KBM-7 (cell line): ENCODE data around the gene LAMA4.

Source experiments
- DNase-seq: peaks from one replicate; pipeline ENCODE4 v3.0.0-alpha.2; 2015
- in situ Hi-C: fragments of 300-500 bp; cut with MboI; formaldehyde crosslinking; loops from 2 replicates; pipeline ENCODE4 v1.14.3; 2020; ENCODE audit warnings: low sequenced_read_pairs, low pct_unique_long_range_greater_than_20kb, mixed read lengths

Gene LAMA4

GRCh38 chr6:112279031-112279935 is 24.9 kb upstream of the LAMA4 start:
- no peak for DNase-seq
- in situ Hi-C loops = no loop called here

- no peak for DNase-seq
- in situ Hi-C loops = no loop called here
Measured at GRCh38 chr6:112275365-112275764, 21.0 kb upstream of the LAMA4 start.

GRCh38 chr6:112274774-112275173 is 20.4 kb upstream of the LAMA4 start:
- in situ Hi-C loops = no loop called here
- DNase-seq = no peak

- DNase-seq = no peak
- in situ Hi-C loops = no loop called here
Measured at GRCh38 chr6:112272799-112273198, 18.4 kb upstream of the LAMA4 start.

- in situ Hi-C loops = no loop called here
- no peak for DNase-seq
Measured at GRCh38 chr6:112270756-112271155, 16.4 kb upstream of the LAMA4 start.

- DNase-seq = no peak
- in situ Hi-C loops = no loop called here
Measured at GRCh38 chr6:112269979-112270566, 15.7 kb upstream of the LAMA4 start.

- DNase-seq = no peak
- in situ Hi-C loops = no loop called here
Measured at GRCh38 chr6:112269114-112269513, 14.7 kb upstream of the LAMA4 start.

- DNase-seq = no peak
- in situ Hi-C loops = no loop called here
Measured at GRCh38 chr6:112268654-112269053, 14.3 kb upstream of the LAMA4 start.

- in situ Hi-C loops = no loop called here
- no peak for DNase-seq
Measured at GRCh38 chr6:112268019-112268418, 13.7 kb upstream of the LAMA4 start.

GRCh38 chr6:112266331-112266730 is 12.0 kb upstream of the LAMA4 start:
- peak; percentile 49 for DNase-seq
- in situ Hi-C loops = no loop called here

GRCh38 chr6:112259337-112259675 is 4.9 kb upstream of the LAMA4 start:
- no peak for DNase-seq
- in situ Hi-C loops = no loop called here

GRCh38 chr6:112258642-112259336 is 4.4 kb upstream of the LAMA4 start:
- in situ Hi-C loops = no loop called here
- DNase-seq = no peak

- DNase-seq = no peak
- in situ Hi-C loops = no loop called here
Measured at GRCh38 chr6:112257178-112257855, 3.0 kb upstream of the LAMA4 start.

- no peak for DNase-seq
- in situ Hi-C loops = no loop called here
Measured at GRCh38 chr6:112254921-112255320, 554 bp upstream of the LAMA4 start.

- in situ Hi-C loops = no loop called here
- DNase-seq = no peak
Measured at GRCh38 chr6:112253498-112253840, 898 bp downstream of the LAMA4 start.

GRCh38 chr6:112252571-112253497 is 1.5 kb downstream of the LAMA4 start:
- DNase-seq = no peak
- in situ Hi-C loops = no loop called here

- in situ Hi-C loops = no loop called here
- no peak for DNase-seq
Measured at GRCh38 chr6:112251171-112251875, 3.0 kb downstream of the LAMA4 start.

- in situ Hi-C loops = no loop called here
- no peak for DNase-seq
Measured at GRCh38 chr6:112249489-112249888, 4.9 kb downstream of the LAMA4 start.
